HG03575 (cell line): Measurements from ENCODE around the gene PLEKHG4B.
"Not testable (repeated sequence)": the region's sequence is repeated elsewhere in the genome, so short reads cannot be mapped to it uniquely, and the experiment has no call there.

Source experiments
- ATAC-seq: cut with Tn5 transposase; IDR thresholded peaks from one replicate; pipeline ENCODE4 v1.9.1; 2021; ENCODE audit not compliant: unreplicated experiment, insufficient number of reproducible peaks, low FRiP score; ENCODE audit errors: extremely low read depth

The PLEKHG4B gene

GRCh38 chr5:162190-162564, 70.2 kb downstream of the PLEKHG4B start:
- ATAC-seq = no peak

- ATAC-seq = no peak
Observed at GRCh38 chr5:162565-163337, 70.8 kb downstream of the PLEKHG4B start.

GRCh38 chr5:163338-163620, 71.3 kb downstream of the PLEKHG4B start:
- no peak for ATAC-seq

GRCh38 chr5:163841-164240, 71.9 kb downstream of the PLEKHG4B start:
- no peak for ATAC-seq

- no peak for ATAC-seq
Observed at GRCh38 chr5:164244-164643, 72.3 kb downstream of the PLEKHG4B start.

GRCh38 chr5:164783-165182, 72.8 kb downstream of the PLEKHG4B start:
- not testable (repeated sequence) for ATAC-seq

GRCh38 chr5:166441-167372, 74.7 kb downstream of the PLEKHG4B start:
- ATAC-seq = no peak

GRCh38 chr5:167511-167910, 75.5 kb downstream of the PLEKHG4B start:
- no peak for ATAC-seq

- ATAC-seq = no peak
Observed at GRCh38 chr5:167982-168660, 76.2 kb downstream of the PLEKHG4B start.

GRCh38 chr5:169071-169727, 77.2 kb downstream of the PLEKHG4B start:
- ATAC-seq = no peak

- ATAC-seq = no peak
Observed at GRCh38 chr5:169728-170094, 77.7 kb downstream of the PLEKHG4B start.

- no peak for ATAC-seq
Observed at GRCh38 chr5:170971-171800, 79.2 kb downstream of the PLEKHG4B start.

- ATAC-seq = no peak
Observed at GRCh38 chr5:171801-172331, 79.9 kb downstream of the PLEKHG4B start.

GRCh38 chr5:172421-172820, 80.5 kb downstream of the PLEKHG4B start:
- no peak for ATAC-seq

- ATAC-seq = no peak
Observed at GRCh38 chr5:172841-173251, 80.9 kb downstream of the PLEKHG4B start.

GRCh38 chr5:173392-174290, 81.7 kb downstream of the PLEKHG4B start:
- no peak for ATAC-seq

- no peak for ATAC-seq
Observed at GRCh38 chr5:174291-174600, 82.3 kb downstream of the PLEKHG4B start.
